ENCODE results near the gene XIST.

XIST gene

GRCh38 chrX:73841337-73841736, 11.2 kb downstream of the XIST start:
- no peak overlapping the region for H2AFZ ChIP-seq (ENCODE audit: low read depth, low read length)
- no peak overlapping the region for H3K4me2 ChIP-seq (ENCODE audit: insufficient read depth, low read length)
- H3K9me3 ChIP-seq (ENCODE audit: insufficient read depth, low read length, severe bottlenecking) = no peaks in the 10 kb centered on the region
- ATAC-seq (ENCODE audit: insufficient read depth, low read depth) = no peak
- H3K4me3 ChIP-seq (ENCODE audit: low read depth in 1 of 2, low read length in 2 of 2) = no peak overlapping the region
- no peak overlapping the region for H3K27ac ChIP-seq (ENCODE audit: low read length)
- H3K9ac ChIP-seq (ENCODE audit: low read depth, low read length) = no peak overlapping the region
- no peaks in the 10 kb centered on the region for H4K20me1 ChIP-seq (ENCODE audit: insufficient read depth, low read length)
- TF ChIP-seq CTCF (IDR thresholded peaks at IDR 0.05; ENCODE audit: borderline replicate concordance, extremely low read depth, low read length, poor library complexity, severe bottlenecking) (no peak), EZH2 (IDR thresholded peaks at IDR 0.05; ENCODE audit: borderline replicate concordance, low read depth, low read length, severe bottlenecking) (no peak)
- DNase-seq = no peak
- H3K27me3 ChIP-seq (ENCODE audit: insufficient read depth, low read length, poor library complexity) = no peaks in the 10 kb centered on the region
- no peaks in the 10 kb centered on the region for H3K4me1 ChIP-seq (ENCODE audit: insufficient read depth, low read length)
- H3K36me3 ChIP-seq (ENCODE audit: insufficient read depth, low read length) = no peaks in the 10 kb centered on the region
- H3K79me2 ChIP-seq (ENCODE audit: insufficient read depth, low read length) = no peaks in the 10 kb centered on the region

GRCh38 chrX:73840120-73840924, 12.2 kb downstream of the XIST start:
- ATAC-seq (ENCODE audit: insufficient read depth, low read depth) (no peak), DNase-seq (no peak)
- no peak overlapping the region for H3K4me2 ChIP-seq (ENCODE audit: insufficient read depth, low read length)
- no peaks in the 10 kb centered on the region for H3K27me3 ChIP-seq (ENCODE audit: insufficient read depth, low read length, poor library complexity)
- no peaks in the 10 kb centered on the region for H3K9me3 ChIP-seq (ENCODE audit: insufficient read depth, low read length, severe bottlenecking)
- no peak overlapping the region for H2AFZ ChIP-seq (ENCODE audit: low read depth, low read length)
- no peaks in the 10 kb centered on the region for H3K36me3 ChIP-seq (ENCODE audit: insufficient read depth, low read length)
- no peaks in the 10 kb centered on the region for H3K4me1 ChIP-seq (ENCODE audit: insufficient read depth, low read length)
- no peak overlapping the region for H3K27ac ChIP-seq (ENCODE audit: low read length)
- no peak overlapping the region for H3K4me3 ChIP-seq (ENCODE audit: low read depth in 1 of 2, low read length in 2 of 2)
- H4K20me1 ChIP-seq (ENCODE audit: insufficient read depth, low read length) = no peaks in the 10 kb centered on the region
- TF ChIP-seq CTCF (IDR thresholded peaks at IDR 0.05; ENCODE audit: borderline replicate concordance, extremely low read depth, low read length, poor library complexity, severe bottlenecking) = no peak
- TF ChIP-seq EZH2 (IDR thresholded peaks at IDR 0.05; ENCODE audit: borderline replicate concordance, low read depth, low read length, severe bottlenecking) = no peak
- no peaks in the 10 kb centered on the region for H3K79me2 ChIP-seq (ENCODE audit: insufficient read depth, low read length)
- H3K9ac ChIP-seq (ENCODE audit: low read depth, low read length) = no peak overlapping the region

DNA sequence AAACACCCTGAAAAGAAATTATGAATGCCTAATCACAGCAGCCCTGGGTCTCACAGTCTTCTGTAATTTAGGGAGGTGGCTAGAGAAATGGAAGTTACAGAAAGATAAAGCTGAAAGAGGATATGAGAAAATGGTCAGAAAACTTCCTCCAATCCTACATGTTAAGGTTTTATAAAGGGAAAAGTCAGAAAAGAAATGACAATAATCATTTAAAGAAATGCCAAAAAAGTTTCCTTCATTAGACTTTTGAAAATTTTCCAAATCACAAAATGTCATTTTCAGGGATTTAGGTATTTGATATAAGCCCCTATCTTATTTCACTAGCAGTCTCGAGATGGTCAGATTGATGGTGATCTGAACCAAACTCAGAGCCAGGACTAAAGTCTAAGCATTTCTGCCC, 13.4 kb downstream of the XIST start:
- TF ChIP-seq EZH2 (IDR thresholded peaks at IDR 0.05; ENCODE audit: borderline replicate concordance, low read depth, low read length, severe bottlenecking) = no peak
- TF ChIP-seq CTCF (IDR thresholded peaks at IDR 0.05; ENCODE audit: borderline replicate concordance, extremely low read depth, low read length, poor library complexity, severe bottlenecking) = no peak
- DNase-seq (no peak), ATAC-seq (ENCODE audit: insufficient read depth, low read depth) (no peak)
- H3K36me3 ChIP-seq (ENCODE audit: insufficient read depth, low read length) = no peaks in the 10 kb centered on the region
- no peak overlapping the region for H3K4me3 ChIP-seq (ENCODE audit: low read depth in 1 of 2, low read length in 2 of 2)
- no peaks in the 10 kb centered on the region for H3K79me2 ChIP-seq (ENCODE audit: insufficient read depth, low read length)
- H3K27me3 ChIP-seq (ENCODE audit: insufficient read depth, low read length, poor library complexity) = no peaks in the 10 kb centered on the region
- no peaks in the 10 kb centered on the region for H3K4me1 ChIP-seq (ENCODE audit: insufficient read depth, low read length)
- no peaks in the 10 kb centered on the region for H4K20me1 ChIP-seq (ENCODE audit: insufficient read depth, low read length)
- H3K4me2 ChIP-seq (ENCODE audit: insufficient read depth, low read length) = no peak overlapping the region
- H2AFZ ChIP-seq (ENCODE audit: low read depth, low read length) = no peak overlapping the region
- H3K9ac ChIP-seq (ENCODE audit: low read depth, low read length) = no peak overlapping the region
- no peaks in the 10 kb centered on the region for H3K9me3 ChIP-seq (ENCODE audit: insufficient read depth, low read length, severe bottlenecking)
- no peak overlapping the region for H3K27ac ChIP-seq (ENCODE audit: low read length)
